OCI-LY3 (cell line): Measurements from ENCODE around the gene ARHGAP26.

Source experiments
- CTCF ChIP-seq: fragments of 200-600, 300-600 bp; sonication (generic); IDR thresholded peaks from 2 replicates; pipeline ENCODE4 v1.5.1; 2014; ENCODE audit warnings: antibody characterized with exemption, low read length, low read depth
- EZH2phosphoT487 ChIP-seq: fragments of 200-600 bp; shearing (Covaris generic); IDR thresholded peaks from 2 replicates; pipeline ENCODE4 v1.6.1; 2018; ENCODE audit warnings: antibody characterized with exemption, mixed run types, low read depth

- TF ChIP-seq CTCF: no peak
- no peak for TF ChIP-seq EZH2phosphoT487
Measured at GRCh38 chr5:143044265-143044664, 274.1 kb downstream of the ARHGAP26 start.
